HepG2 (cell line): ENCODE data around the gene NWD2. TPM values are rescaled to one million over a fixed set of nuclear protein-coding genes. Genes with fewer than 3 reads are reported as not detected.

Source experiments
- ATAC-seq: fragments of 200-7000 bp; cut with Tn5 transposase; 3 replicates; pipeline ENCODE4 v1.9.1; 2020; ENCODE audit warnings: mild to moderate bottlenecking, moderate library complexity
- BruUV-seq: library from RNA; stranded (reverse); fragments of 400-500 nt; replicated peaks from 2 replicates; lab custom pipeline; 2021; lab: Mats Ljungman, UMichigan
- CTCF ChIA-PET: fragments of 300-600 bp; formaldehyde crosslinking; extraction: SDS; loops from one replicate; lab custom pipeline; 2021; ENCODE audit warnings: low total read pairs, inconsistent platforms, low intra/inter-chr PET ratio; lab: Yijun Ruan, JAX
- POLR2A ChIA-PET: fragments of 350-600 bp; sonication (Branson Sonifier 250); formaldehyde crosslinking; loops from one replicate; lab custom pipeline; 2020; ENCODE audit warnings: antibody characterized with exemption, inconsistent platforms; lab: Yijun Ruan, JAX
- DNase-seq: peaks from one replicate; pipeline ENCODE4 v3.0.0-alpha.2; 2015; ENCODE audit warnings: low spot score
- FAIRE-seq: peaks from 3 replicates; lab custom pipeline; 2011; peaks lifted over from hg19 to GRCh38; lab: Jason Lieb, UNC
- H2AFZ ChIP-seq: one replicate; pipeline ENCODE4 v1.6.1; 2011; ENCODE audit warnings: low read length, inconsistent platforms
- H3K27ac ChIP-seq: fragments of 300-600 bp; 3 replicates; pipeline ENCODE4 v1.8.0; 2011; ENCODE audit warnings: mixed run types, mild to moderate bottlenecking, mixed read lengths, low read length, inconsistent platforms; ENCODE audit not compliant: insufficient read depth; ENCODE audit errors: extremely low read length
- H3K27me3 ChIP-seq, 2 experiments: fragments of 200-600 bp in 1 of 2; 2 replicates in 1 of 2; 3 replicates in 1 of 2; pipeline versions ENCODE4 v1.6.0 to v1.8.0; 2011; ENCODE audit warnings: low read length in 2 of 2, mild to moderate bottlenecking in 2 of 2, moderate library complexity in 2 of 2, inconsistent platforms in 1 of 2; ENCODE audit not compliant: insufficient read depth in 2 of 2, control insufficient read depth in 1 of 2
- H3K36me3 ChIP-seq, 2 experiments: fragments of 200-600 bp in 1 of 2; replicated peaks in 1 of 2; 2 replicates in 1 of 2; 3 replicates in 1 of 2; pipeline versions ENCODE4 v1.5.1 to v1.8.0; 2011; ENCODE audit warnings: low read length in 2 of 2, inconsistent platforms in 1 of 2; ENCODE audit not compliant: insufficient read depth in 2 of 2, control insufficient read depth in 1 of 2
- H3K4me1 ChIP-seq: 2 replicates; pipeline ENCODE4 v1.5.1; 2012; ENCODE audit warnings: low read length, inconsistent platforms; ENCODE audit not compliant: insufficient read depth
- H3K4me2 ChIP-seq: 2 replicates; pipeline ENCODE4 v1.6.0; 2011; ENCODE audit warnings: low read depth, low read length, inconsistent platforms
- H3K4me3 ChIP-seq, 3 experiments: fragments of 200-600 bp in 1 of 3; sonication (generic), shearing (Covaris generic) in 1 of 3; replicated peaks in 1 of 3; 2 replicates each; pipeline ENCODE4 v1.5.1; 2011 to 2016; ENCODE audit warnings: low read length in 3 of 3, inconsistent platforms in 2 of 3, low read depth in 2 of 3, mild to moderate bottlenecking in 2 of 3, control low read depth in 1 of 3, mixed read lengths in 1 of 3; ENCODE audit not compliant: insufficient read depth in 1 of 3
- H3K79me2 ChIP-seq: one replicate; pipeline ENCODE4 v1.6.1; 2011; ENCODE audit warnings: low read length, inconsistent platforms; ENCODE audit not compliant: insufficient read depth
- H3K9ac ChIP-seq: 2 replicates; pipeline ENCODE4 v1.6.0; 2011; ENCODE audit warnings: mild to moderate bottlenecking, low read depth, low read length, inconsistent platforms; ENCODE audit not compliant: insufficient read depth
- H3K9me3 ChIP-seq: 2 replicates; pipeline ENCODE4 v1.5.1; 2012; ENCODE audit warnings: mild to moderate bottlenecking, low read length
- H4K20me1 ChIP-seq: 2 replicates; pipeline ENCODE4 v1.6.0; 2011; ENCODE audit warnings: inconsistent platforms, mild to moderate bottlenecking, low read length, moderate library complexity; ENCODE audit not compliant: insufficient read depth
- ATF3 ChIP-seq: sonication (generic); formaldehyde crosslinking; IDR thresholded peaks from 2 replicates; pipeline ENCODE4 v1.4.0; 2020; ENCODE audit warnings: missing genetic modification reagents
- BHLHE40 ChIP-seq: IDR thresholded peaks from 2 replicates; pipeline ENCODE4 v1.6.1; 2011; ENCODE audit warnings: low read length, improper control_type of control experiment
- CCAR2 ChIP-seq: fragments of 200-400 bp; formaldehyde crosslinking; optimal IDR thresholded peaks from 2 replicates; pipeline ENCODE3; 2018; ENCODE audit warnings: low read depth, mild to moderate bottlenecking, low read length, moderate library complexity
- CREB1 ChIP-seq, 2 experiments: fragments of 450-650 bp in 1 of 2; IDR thresholded peaks; 2 replicates each; pipeline ENCODE4 v1.6.1; 2016 to 2017; ENCODE audit warnings: control low read depth in 1 of 2, mild to moderate bottlenecking in 1 of 2, missing compliant biosample characterization in 1 of 2, missing genetic modification characterization in 1 of 2
- FOSL2 ChIP-seq: sonication (generic); formaldehyde crosslinking; IDR thresholded peaks from 2 replicates; pipeline ENCODE4 v1.4.0; 2020; ENCODE audit warnings: missing genetic modification reagents
- GLI4 ChIP-seq: sonication (generic); formaldehyde crosslinking; IDR thresholded peaks from 2 replicates; pipeline ENCODE4 v1.5.1; 2020; ENCODE audit warnings: missing genetic modification reagents, mild to moderate bottlenecking, moderate library complexity, borderline replicate concordance
- GPN1 ChIP-seq: sonication (generic); formaldehyde crosslinking; IDR thresholded peaks from 2 replicates; pipeline ENCODE4 v1.5.1; 2020; ENCODE audit warnings: missing genetic modification reagents, borderline replicate concordance
- JUN ChIP-seq: sonication (generic); formaldehyde crosslinking; IDR thresholded peaks from 2 replicates; pipeline ENCODE4 v1.4.0; 2020; ENCODE audit warnings: mild to moderate bottlenecking, missing genetic modification reagents
- NCOA2 ChIP-seq: sonication (generic); formaldehyde crosslinking; IDR thresholded peaks from 2 replicates; pipeline ENCODE4 v1.8.0; 2022; ENCODE audit warnings: inconsistent platforms
- NFE2L2 ChIP-seq: fragments of 150-350 bp; IDR thresholded peaks from 2 replicates; pipeline ENCODE4 v1.6.1; 2014; ENCODE audit warnings: low read length
- POGZ ChIP-seq: sonication (generic); formaldehyde crosslinking; IDR thresholded peaks from 2 replicates; pipeline ENCODE4 v1.4.0; 2020; ENCODE audit warnings: mild to moderate bottlenecking, missing genetic modification reagents
- RAD51 ChIP-seq: fragments of 450-650 bp; IDR thresholded peaks from 2 replicates; pipeline ENCODE4 v1.6.1; 2016; ENCODE audit warnings: borderline replicate concordance
- RARA ChIP-seq: IDR thresholded peaks from 2 replicates; pipeline ENCODE4 v1.6.1; 2016; ENCODE audit warnings: missing genetic modification reagents, missing compliant biosample characterization
- SMAD9 ChIP-seq: sonication (generic); formaldehyde crosslinking; IDR thresholded peaks from 2 replicates; pipeline ENCODE4 v1.5.1; 2020; ENCODE audit warnings: mild to moderate bottlenecking, missing genetic modification reagents
- TEAD3 ChIP-seq: optimal IDR thresholded peaks from 2 replicates; pipeline ENCODE3; 2016; ENCODE audit warnings: borderline replicate concordance
- TFE3 ChIP-seq: IDR thresholded peaks from 2 replicates; pipeline ENCODE4 v1.6.1; 2016
- ZKSCAN5 ChIP-seq: sonication (generic); formaldehyde crosslinking; IDR thresholded peaks from 2 replicates; pipeline ENCODE4 v1.5.1; 2020; ENCODE audit warnings: mild to moderate bottlenecking, missing genetic modification reagents
- ZNF691 ChIP-seq: sonication (generic); formaldehyde crosslinking; IDR thresholded peaks from 2 replicates; pipeline ENCODE4 v1.4.0; 2020; ENCODE audit warnings: missing genetic modification reagents, low read depth, mild to moderate bottlenecking, borderline replicate concordance
- ZSCAN22 ChIP-seq: sonication (generic); formaldehyde crosslinking; IDR thresholded peaks from 2 replicates; pipeline ENCODE4 v1.4.0; 2020; ENCODE audit warnings: mild to moderate bottlenecking, missing genetic modification reagents
- WGBS: methylation state at CpG from one replicate; pipeline ENCODE4 v1.1.6; 2017; ENCODE audit warnings: low lambda C conversion rate; 5-methylcytosine and 5-hydroxymethylcytosine counted together
- in situ Hi-C: cut with HindIII; loops from 2 replicates; pipeline ENCODE4 v1.10.0; 2017; ENCODE audit warnings: low pct_unique_long_range_greater_than_20kb; ENCODE audit not compliant: extremely low pct_ligation_motif_present
- intact Hi-C: fragments of 100-400 bp; cut with micrococcal nuclease; formaldehyde crosslinking; loops from one replicate; pipeline ENCODE4 v1.10.0; 2022; ENCODE audit not compliant: unreplicated experiment
- polyA plus RNA-seq, 8 experiments: library from polyadenylated mRNA; depleted of rRNA in 3 of 8; stranded (reverse) in 7 of 8; unstranded in 1 of 8; fragments of >200 nt; fragmentation: Illumina TruSeq in 4 of 8; extraction: Trizol in 4 of 8; gene quantifications; 2 replicates each; pipeline versions ENCODE4 v1.2.1 to v1.2.3, GENCODE V29; 2011 to 2016; ENCODE audit warnings: low read depth in 4 of 8, missing spikeins in 1 of 8, mixed read lengths in 1 of 8; ENCODE audit not compliant: insufficient read depth in 1 of 8
- total RNA-seq, 5 experiments: library from RNA; depleted of rRNA; stranded (reverse); fragments of >200 nt; fragmentation: Illumina TruSeq; extraction: Trizol; gene quantifications; 2 replicates each; pipeline ENCODE4 v1.2.3, GENCODE V29; 2016; ENCODE audit warnings: low read depth in 1 of 5
- TF ChIP-seq, protein P1 (sequence below): sonication (generic); formaldehyde crosslinking; IDR thresholded peaks from 2 replicates; pipeline ENCODE4 v1.8.0; 2022; ENCODE audit warnings: missing genetic modification reagents, mild to moderate bottlenecking, inconsistent platforms, borderline replicate concordance

The NWD2 gene
- total and polyA plus RNA-seq, 2 of the 13 experiments (the other 11 are each of a cell fraction or from before 2014, with no cell fraction given) = not detected

DNA sequence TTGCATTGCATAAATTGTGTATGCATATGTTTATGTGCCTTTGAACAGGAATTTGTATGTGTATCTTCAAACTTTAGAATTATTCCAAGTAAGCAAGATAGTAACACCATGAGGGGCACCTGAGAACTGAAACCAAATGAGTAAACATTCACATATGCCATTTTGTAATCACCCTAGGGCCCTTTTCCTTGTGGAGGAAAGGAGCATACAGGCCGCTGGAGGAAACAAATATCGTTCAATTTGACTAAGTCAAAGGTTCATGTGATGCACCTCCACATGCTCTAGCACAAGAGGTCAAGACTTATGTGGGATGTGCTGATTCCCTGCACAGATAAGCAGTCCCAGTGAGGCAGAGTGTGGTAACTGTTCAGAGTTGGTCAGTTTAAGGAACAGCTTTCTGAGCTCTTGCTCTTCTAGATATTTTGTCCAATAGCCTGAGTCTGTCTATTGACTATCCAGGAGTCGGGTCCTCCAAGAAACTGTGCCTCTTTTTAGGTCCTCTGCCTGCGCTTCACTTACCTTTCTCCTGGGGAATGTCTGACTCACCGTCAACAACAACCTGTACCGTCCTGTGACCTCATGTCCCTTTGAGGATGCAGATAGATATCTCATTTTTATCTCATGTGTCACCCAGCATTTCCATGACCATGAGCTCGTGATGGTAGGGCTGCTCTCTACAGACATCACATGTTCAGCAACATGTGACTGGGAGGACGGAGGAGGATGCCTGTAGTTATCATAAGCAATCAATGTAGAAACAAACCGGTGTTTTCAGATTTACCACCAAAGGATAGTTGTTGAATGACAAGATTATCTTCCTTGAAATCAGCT is 196.9 kb downstream of the NWD2 start:
- in situ Hi-C loops (no loop called here), intact Hi-C loops (no loop called here)
- H3K4me3 ChIP-seq = no peak overlapping the region
- H3K9me3 ChIP-seq = no peaks in the 10 kb centered on the region
- ChIA-PET POLR2A (interaction anchor here (1.4 kb wide), 1 partner anchor 12 kb away, joined by 3 read pairs; a partner anchor contains a TSS), CTCF (no interaction called here)
- H3K27me3 ChIP-seq = no peaks in the 10 kb centered on the region; a peak in 1 of 5 replicates
- no peak overlapping the region for H3K27ac ChIP-seq
- H2AFZ ChIP-seq = no peak overlapping the region
- FAIRE-seq (no peak), ATAC-seq (peak; percentile 67), DNase-seq (peak; percentile 74)
- peaks cover 25% of the 10 kb centered on the region for H3K4me1 ChIP-seq
- no peaks in the 10 kb centered on the region for H4K20me1 ChIP-seq
- H3K79me2 ChIP-seq = no peaks in the 10 kb centered on the region
- WGBS = 2% methylated on average over 9 of the region's 9 CpGs
- no TSS peak for BruUV-seq
- H3K9ac ChIP-seq = no peak overlapping the region
- H3K36me3 ChIP-seq = no peaks in the 10 kb centered on the region
- H3K4me2 ChIP-seq = no peak overlapping the region
- TF ChIP-seq FOSL2 (CRISPR knock-in tag) (peak; percentile 89), TEAD3 (CRISPR knock-in tag) (peak; percentile 53), POGZ (CRISPR knock-in tag) (no peak), RAD51 (peak; percentile 56; the same call in 1 of the 2 replicates), ATF3 (CRISPR knock-in tag) (peak; percentile 66; the same call in 1 of the 2 replicates), GLI4 (CRISPR knock-in tag) (no peak), SMAD9 (CRISPR knock-in tag) (no peak), GPN1 (CRISPR knock-in tag) (no peak), JUN (no peak), ZSCAN22 (CRISPR knock-in tag) (no peak), CREB1 (IDR thresholded peaks at IDR 0.05) (peak; percentile 44; the same call in 1 of the 2 replicates), CREB1 (CRISPR knock-in tag; IDR thresholded peaks at IDR 0.05) (no peak), CCAR2 (no peak), BHLHE40 (0 out of 2 replicates have a peak, but pooled peaks have one; percentile 37), ZNF691 (CRISPR knock-in tag) (no peak), NFE2L2 (no peak), RARA (CRISPR knock-in tag) (peak; percentile 58), NCOA2 (CRISPR knock-in tag) (no peak), TFE3 (CRISPR knock-in tag) (peak; percentile 59; the same call in 1 of the 2 replicates), ZKSCAN5 (CRISPR knock-in tag) (no peak)
- TF ChIP-seq, protein P1, sequence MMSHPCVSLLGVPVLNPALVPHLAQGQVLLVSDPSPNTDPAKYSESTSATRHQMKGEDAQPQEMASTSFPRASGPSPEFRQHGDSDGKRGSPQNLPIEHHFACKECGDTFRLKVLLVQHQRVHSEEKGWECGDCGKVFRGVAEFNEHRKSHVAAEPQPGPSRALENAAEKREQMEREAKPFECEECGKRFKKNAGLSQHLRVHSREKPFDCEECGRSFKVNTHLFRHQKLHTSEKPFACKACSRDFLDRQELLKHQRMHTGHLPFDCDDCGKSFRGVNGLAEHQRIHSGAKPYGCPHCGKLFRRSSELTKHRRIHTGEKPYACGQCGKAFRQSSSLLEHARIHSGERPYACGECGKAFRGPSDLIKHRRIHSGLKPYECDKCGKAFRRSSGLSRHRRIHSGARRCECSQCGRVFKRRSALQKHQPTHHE = no peak
